Measurements from ENCODE around the gene TCF4.

Gene TCF4

GRCh38 chr18:55550471-55550870 lies 37.5 kb downstream of the TCF4 start:
- no peaks in the 10 kb centered on the region for H3K4me1 ChIP-seq (ENCODE audit: insufficient read depth, low read length, poor library complexity, severe bottlenecking)
- no peak for TF ChIP-seq CTCF (conservative IDR thresholded peaks at IDR 0.05; ENCODE audit: low read length)
- no peak for TF ChIP-seq EZH2phosphoT487 (IDR thresholded peaks at IDR 0.05; ENCODE audit: borderline replicate concordance)
- no peaks in the 10 kb centered on the region for H3K36me3 ChIP-seq (ENCODE audit: insufficient read depth, low read length)
- H3K9me2 ChIP-seq (replicated peaks; ENCODE audit: low read depth, low read length), result no peaks in the 10 kb centered on the region
- H3K27me3 ChIP-seq (ENCODE audit: insufficient read depth, low read length, poor library complexity, severe bottlenecking), result no peaks in the 10 kb centered on the region
- peaks cover 18% of the 10 kb centered on the region; the same call in 1 of the 2 replicates for H3K79me2 ChIP-seq (ENCODE audit: insufficient read depth, low read length)
- H3F3A ChIP-seq (ENCODE audit: low read depth), result no peaks in the 10 kb centered on the region
- no peak overlapping the region for H3K9ac ChIP-seq (ENCODE audit: low read depth, low read length, poor library complexity, severe bottlenecking)
- no peak overlapping the region for H3K4me3 ChIP-seq (ENCODE audit: low read length, poor library complexity, severe bottlenecking)
- H3K4me2 ChIP-seq (ENCODE audit: low read depth, low read length, poor library complexity, severe bottlenecking), result no peak overlapping the region
- no peaks in the 10 kb centered on the region for H4K20me1 ChIP-seq (ENCODE audit: insufficient read depth, low read length, poor library complexity, severe bottlenecking)
- no peaks in the 10 kb centered on the region for H3K9me3 ChIP-seq (ENCODE audit: insufficient read depth, low read depth, low read length)
- no peak overlapping the region for H2AFZ ChIP-seq (ENCODE audit: low read length)

DNA sequence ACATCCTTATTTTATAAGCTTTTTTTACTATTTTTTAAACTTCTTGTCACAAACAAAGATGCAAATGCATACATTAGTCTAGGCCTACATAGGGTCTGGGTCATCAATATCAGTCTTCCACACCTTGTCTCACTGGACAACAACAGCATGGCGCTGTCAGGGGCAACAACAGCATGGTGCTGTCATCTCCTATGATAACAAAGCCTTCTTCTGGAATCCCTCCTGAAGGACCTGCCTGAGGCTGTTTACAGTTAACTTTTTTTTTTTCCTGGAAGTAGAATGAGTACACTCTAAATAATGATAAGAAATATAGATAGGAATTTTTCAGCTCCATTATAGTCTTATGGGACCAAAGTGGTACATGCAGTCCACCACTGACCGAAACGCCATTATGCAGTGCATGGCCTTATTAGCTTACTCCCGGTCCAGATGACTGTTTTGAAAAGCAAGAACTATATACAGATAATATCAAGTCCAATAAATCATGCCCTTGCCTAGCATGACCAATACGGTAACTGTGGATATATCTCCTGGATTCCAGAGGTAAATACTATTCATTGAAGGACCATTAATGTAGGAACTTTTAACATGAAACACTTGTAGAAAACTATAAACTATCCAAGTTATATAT lies 38.4 kb downstream of the TCF4 start:
- Histone ChIP-seq H3K4me1 (ENCODE audit: insufficient read depth, low read length, poor library complexity, severe bottlenecking) (no peaks in the 10 kb centered on the region), H3K9me3 (ENCODE audit: insufficient read depth, low read depth, low read length) (no peaks in the 10 kb centered on the region), H3K27me3 (ENCODE audit: insufficient read depth, low read length, poor library complexity, severe bottlenecking) (no peaks in the 10 kb centered on the region), H3K4me3 (ENCODE audit: low read length, poor library complexity, severe bottlenecking) (no peak overlapping the region), H4K20me1 (ENCODE audit: insufficient read depth, low read length, poor library complexity, severe bottlenecking) (no peaks in the 10 kb centered on the region), H3K9ac (ENCODE audit: low read depth, low read length, poor library complexity, severe bottlenecking) (no peak overlapping the region), H3F3A (ENCODE audit: low read depth) (no peaks in the 10 kb centered on the region), H3K9me2 (replicated peaks; ENCODE audit: low read depth, low read length) (no peaks in the 10 kb centered on the region), H3K36me3 (ENCODE audit: insufficient read depth, low read length) (no peaks in the 10 kb centered on the region), H2AFZ (ENCODE audit: low read length) (no peak overlapping the region), H3K79me2 (ENCODE audit: insufficient read depth, low read length) (peaks cover 11% of the 10 kb centered on the region; the same call in 1 of the 2 replicates), H3K4me2 (ENCODE audit: low read depth, low read length, poor library complexity, severe bottlenecking) (no peak overlapping the region)
- TF ChIP-seq CTCF (conservative IDR thresholded peaks at IDR 0.05; ENCODE audit: low read length) (no peak), EZH2phosphoT487 (IDR thresholded peaks at IDR 0.05; ENCODE audit: borderline replicate concordance) (no peak)

DNA sequence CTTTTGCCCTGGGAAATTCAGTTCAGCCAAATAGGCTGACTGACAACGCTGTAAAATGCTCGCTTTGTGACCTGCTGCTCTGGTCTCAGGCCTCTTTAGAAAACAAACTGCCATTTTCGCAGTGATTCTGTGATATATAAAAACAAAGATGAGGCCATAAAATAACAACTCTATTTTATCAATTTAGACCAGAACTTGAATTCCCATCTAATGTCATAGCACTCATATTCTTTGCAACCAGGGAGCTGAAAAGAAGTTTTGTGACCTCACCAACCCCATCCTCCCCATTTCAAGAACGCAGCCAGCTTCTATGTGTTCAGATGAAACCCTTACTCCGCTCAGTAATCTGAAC lies 40.3 kb downstream of the TCF4 start:
- TF ChIP-seq EZH2phosphoT487 (IDR thresholded peaks at IDR 0.05; ENCODE audit: borderline replicate concordance), result no peak
- no peak for TF ChIP-seq CTCF (conservative IDR thresholded peaks at IDR 0.05; ENCODE audit: low read length)
- H3K9me3 ChIP-seq (ENCODE audit: insufficient read depth, low read depth, low read length), result no peaks in the 10 kb centered on the region
- H3K9me2 ChIP-seq (replicated peaks; ENCODE audit: low read depth, low read length), result no peaks in the 10 kb centered on the region
- H2AFZ ChIP-seq (ENCODE audit: low read length), result no peak overlapping the region
- 0 out of 2 replicates have a peak, but pooled peaks cover 17% of the 10 kb centered on the region for H3K79me2 ChIP-seq (ENCODE audit: insufficient read depth, low read length)
- no peak overlapping the region for H3K9ac ChIP-seq (ENCODE audit: low read depth, low read length, poor library complexity, severe bottlenecking)
- no peaks in the 10 kb centered on the region for H3K4me1 ChIP-seq (ENCODE audit: insufficient read depth, low read length, poor library complexity, severe bottlenecking)
- no peaks in the 10 kb centered on the region for H3K27me3 ChIP-seq (ENCODE audit: insufficient read depth, low read length, poor library complexity, severe bottlenecking)
- no peaks in the 10 kb centered on the region for H3F3A ChIP-seq (ENCODE audit: low read depth)
- H3K4me2 ChIP-seq (ENCODE audit: low read depth, low read length, poor library complexity, severe bottlenecking), result no peak overlapping the region
- no peaks in the 10 kb centered on the region for H4K20me1 ChIP-seq (ENCODE audit: insufficient read depth, low read length, poor library complexity, severe bottlenecking)
- H3K36me3 ChIP-seq (ENCODE audit: insufficient read depth, low read length), result no peaks in the 10 kb centered on the region
- H3K4me3 ChIP-seq (ENCODE audit: low read length, poor library complexity, severe bottlenecking), result no peak overlapping the region

All from Loucy (cell line).